Measurements from ENCODE around the gene CDS1.

DNA sequence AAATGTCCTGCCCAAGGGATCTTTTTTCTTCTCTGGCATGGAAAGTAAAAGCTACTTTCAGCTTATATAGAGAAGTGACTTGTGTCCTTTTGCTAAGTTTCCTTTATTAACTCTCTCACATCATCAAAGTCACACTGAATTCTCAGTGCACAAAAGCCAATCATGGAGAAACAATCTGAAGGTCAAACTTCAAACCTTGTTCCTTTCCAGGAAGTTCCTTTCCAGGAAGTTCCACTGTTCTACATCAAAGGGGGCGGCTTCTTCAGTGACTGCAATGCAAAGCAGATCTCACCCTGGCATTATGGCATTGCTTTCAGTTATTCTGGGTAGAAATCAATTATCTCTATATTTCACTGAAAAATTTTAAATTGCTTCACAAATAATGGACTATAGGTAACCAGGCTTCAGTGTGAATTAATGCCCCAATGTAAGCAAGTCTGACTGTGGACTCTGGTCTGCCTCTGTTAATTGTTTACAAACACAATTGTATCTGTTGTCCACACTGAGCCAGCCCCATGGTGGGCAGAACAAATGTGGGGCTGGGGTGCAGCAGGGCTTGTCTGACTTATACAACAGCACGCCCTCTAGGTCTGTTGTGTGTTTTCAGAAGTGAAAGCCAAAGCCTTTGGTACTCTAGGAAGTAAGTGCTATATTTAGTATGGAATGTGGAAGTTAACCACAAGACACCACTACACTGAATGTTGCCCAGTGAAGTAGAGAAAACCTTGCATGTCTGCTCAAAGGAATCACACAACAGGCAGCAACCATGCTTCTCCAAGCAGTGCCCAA lies 98.8 kb downstream of the CDS1 start:
- TF ChIP-seq, protein P1, sequence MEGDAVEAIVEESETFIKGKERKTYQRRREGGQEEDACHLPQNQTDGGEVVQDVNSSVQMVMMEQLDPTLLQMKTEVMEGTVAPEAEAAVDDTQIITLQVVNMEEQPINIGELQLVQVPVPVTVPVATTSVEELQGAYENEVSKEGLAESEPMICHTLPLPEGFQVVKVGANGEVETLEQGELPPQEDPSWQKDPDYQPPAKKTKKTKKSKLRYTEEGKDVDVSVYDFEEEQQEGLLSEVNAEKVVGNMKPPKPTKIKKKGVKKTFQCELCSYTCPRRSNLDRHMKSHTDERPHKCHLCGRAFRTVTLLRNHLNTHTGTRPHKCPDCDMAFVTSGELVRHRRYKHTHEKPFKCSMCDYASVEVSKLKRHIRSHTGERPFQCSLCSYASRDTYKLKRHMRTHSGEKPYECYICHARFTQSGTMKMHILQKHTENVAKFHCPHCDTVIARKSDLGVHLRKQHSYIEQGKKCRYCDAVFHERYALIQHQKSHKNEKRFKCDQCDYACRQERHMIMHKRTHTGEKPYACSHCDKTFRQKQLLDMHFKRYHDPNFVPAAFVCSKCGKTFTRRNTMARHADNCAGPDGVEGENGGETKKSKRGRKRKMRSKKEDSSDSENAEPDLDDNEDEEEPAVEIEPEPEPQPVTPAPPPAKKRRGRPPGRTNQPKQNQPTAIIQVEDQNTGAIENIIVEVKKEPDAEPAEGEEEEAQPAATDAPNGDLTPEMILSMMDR (IDR thresholded peaks at IDR 0.05) = no peak
- TF ChIP-seq POLR2A (IDR thresholded peaks at IDR 0.05) = no peak
